Measurements from ENCODE around the gene CEP192.
"Not testable (repeated sequence)": the region's sequence is repeated elsewhere in the genome, so short reads cannot be mapped to it uniquely, and the experiment has no call there.

Gene CEP192, protein sequence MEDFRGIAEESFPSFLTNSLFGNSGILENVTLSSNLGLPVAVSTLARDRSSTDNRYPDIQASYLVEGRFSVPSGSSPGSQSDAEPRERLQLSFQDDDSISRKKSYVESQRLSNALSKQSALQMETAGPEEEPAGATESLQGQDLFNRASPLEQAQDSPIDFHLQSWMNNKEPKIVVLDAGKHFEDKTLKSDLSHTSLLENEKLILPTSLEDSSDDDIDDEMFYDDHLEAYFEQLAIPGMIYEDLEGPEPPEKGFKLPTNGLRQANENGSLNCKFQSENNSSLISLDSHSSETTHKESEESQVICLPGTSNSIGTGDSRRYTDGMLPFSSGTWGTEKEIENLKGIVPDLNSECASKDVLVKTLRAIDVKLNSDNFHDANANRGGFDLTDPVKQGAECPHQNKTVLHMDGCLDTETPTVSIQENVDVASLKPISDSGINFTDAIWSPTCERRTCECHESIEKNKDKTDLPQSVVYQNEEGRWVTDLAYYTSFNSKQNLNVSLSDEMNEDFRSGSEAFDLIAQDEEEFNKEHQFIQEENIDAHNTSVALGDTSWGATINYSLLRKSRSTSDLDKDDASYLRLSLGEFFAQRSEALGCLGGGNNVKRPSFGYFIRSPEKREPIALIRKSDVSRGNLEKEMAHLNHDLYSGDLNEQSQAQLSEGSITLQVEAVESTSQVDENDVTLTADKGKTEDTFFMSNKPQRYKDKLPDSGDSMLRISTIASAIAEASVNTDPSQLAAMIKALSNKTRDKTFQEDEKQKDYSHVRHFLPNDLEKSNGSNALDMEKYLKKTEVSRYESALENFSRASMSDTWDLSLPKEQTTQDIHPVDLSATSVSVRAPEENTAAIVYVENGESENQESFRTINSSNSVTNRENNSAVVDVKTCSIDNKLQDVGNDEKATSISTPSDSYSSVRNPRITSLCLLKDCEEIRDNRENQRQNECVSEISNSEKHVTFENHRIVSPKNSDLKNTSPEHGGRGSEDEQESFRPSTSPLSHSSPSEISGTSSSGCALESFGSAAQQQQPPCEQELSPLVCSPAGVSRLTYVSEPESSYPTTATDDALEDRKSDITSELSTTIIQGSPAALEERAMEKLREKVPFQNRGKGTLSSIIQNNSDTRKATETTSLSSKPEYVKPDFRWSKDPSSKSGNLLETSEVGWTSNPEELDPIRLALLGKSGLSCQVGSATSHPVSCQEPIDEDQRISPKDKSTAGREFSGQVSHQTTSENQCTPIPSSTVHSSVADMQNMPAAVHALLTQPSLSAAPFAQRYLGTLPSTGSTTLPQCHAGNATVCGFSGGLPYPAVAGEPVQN (N-terminal part only)

DNA sequence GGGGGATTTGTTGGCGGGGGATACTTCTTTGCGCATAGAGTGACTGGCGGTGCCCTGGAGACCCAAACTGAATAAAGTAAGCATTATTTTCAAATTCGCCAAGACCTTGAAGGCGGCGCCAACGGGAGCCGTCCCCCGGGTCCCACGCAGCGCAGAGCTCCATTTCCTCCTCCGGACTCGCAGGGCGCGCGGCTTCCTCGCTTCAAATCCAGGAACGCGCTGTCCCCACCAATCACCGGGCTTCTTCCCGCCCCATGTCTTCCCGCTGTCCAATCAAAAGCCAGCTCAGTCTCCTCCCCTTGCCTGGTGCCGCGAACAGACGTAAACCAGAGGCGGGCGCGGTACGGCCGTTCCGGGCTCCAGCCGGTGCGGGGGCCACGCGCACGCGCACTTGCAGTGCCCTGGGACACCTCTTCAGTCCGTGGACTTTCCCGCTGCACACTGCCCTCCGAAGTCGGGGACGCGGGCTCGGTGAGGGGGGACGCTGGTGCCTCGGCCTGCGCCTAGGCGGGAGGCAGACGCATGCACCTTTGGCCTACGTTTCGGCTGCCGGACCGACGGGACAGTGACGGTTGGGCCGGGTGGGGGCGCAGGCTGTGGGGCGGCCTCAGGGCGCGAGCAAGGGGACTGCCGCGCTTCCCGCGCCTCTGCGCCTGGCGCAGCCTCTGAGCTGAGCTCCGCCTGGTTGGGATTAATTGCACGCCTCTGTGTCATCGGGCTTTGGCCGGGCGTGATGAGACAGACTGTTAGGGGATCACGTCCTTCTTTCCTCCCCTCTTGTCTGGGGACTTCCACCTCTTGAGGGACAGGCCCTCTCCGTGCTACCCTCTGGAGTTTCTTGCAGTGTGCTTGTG is at the start of gene CEP192:
CEP192 (plus strand) TSS at position 396 of the 854 bp plus-strand sequence. CDS start 8,063 bp downstream, outside the sequence.
- peak; percentile 90 to 94 (median 93) for DNase-seq (ENCODE audit: low read depth in 3 of 3, low spot score in 1 of 3)

GRCh38 chr18:12943215-12943614 is 47.9 kb upstream of the CEP192 start:
- DNase-seq (ENCODE audit: low read depth in 3 of 3, low spot score in 1 of 3) = no peak

DNA sequence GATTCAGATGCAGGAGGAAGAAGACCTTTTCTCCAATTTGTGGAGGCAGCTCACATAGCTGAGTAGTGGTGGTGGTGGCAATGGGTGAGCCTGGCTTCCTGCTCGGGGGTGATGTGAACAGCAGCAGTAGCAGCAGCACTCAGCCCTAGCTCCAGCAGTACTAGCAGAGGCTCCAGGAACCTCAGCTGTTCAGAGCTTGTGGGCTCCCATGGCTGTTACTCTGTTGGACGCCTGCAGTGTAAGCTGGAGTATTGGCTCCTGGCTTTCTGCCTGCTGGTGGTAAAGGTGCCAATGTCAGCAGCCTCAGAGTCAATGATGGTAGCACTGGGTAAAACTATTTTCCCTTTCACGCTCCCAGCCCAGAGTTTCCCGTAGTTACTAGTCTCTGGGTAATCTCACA is 46.5 kb upstream of the CEP192 start:
- DNase-seq (ENCODE audit: low read depth in 3 of 3, low spot score in 1 of 3) = no peak

DNA sequence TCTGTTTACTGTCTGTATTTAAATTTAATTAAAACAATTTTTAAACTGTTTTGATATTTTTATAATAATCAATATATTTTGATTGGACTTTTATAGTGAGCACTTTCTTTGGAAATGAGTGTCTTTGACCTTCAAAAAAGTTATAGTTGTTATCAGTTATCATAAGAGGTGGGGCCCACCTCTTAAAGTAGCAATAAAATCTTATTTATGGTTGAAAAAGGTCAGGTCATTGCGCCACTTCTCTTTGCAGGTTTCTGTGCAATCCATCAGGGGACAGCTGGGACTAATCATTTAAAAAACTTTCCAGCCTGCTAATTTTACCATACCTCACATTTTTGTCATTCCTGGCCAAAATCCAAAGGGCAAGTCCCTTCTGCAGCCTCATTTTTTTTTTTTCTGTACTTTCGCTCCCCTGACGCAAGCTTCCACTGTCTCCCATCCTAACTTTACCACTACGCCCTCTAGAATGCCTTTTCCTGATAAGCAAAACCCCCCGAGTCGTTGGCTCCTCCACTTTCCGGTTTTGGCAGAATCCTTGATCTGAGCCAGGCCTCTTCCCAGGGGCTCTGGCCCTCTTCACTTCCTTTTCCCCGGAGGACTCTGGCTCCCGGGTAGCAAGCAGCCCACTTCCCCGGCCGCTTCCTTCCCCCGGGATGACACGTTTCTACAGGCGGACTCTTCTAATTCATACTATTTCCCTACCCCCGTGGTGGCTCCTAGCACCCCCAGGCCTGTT is 44.4 kb upstream of the CEP192 start:
- DNase-seq (ENCODE audit: low read depth in 3 of 3, low spot score in 1 of 3) = no peak

GRCh38 chr18:12947285-12948049 is 43.7 kb upstream of the CEP192 start, which contains the start of gene SEH1L:
Gene SEH1L, plus strand, starts transcription at chr18:12948011. Its CDS starts 111 bp downstream, at chr18:12948122.
- DNase-seq (ENCODE audit: low read depth in 3 of 3, low spot score in 1 of 3) = peak; percentile 98 to 99 (median 99)

- DNase-seq (ENCODE audit: low read depth in 3 of 3, low spot score in 1 of 3) = peak; percentile 96 to 97 (median 96)
These were observed 42.9 kb upstream of the CEP192 start for GRCh38 chr18:12948050-12948804.

GRCh38 chr18:12958478-12958877 is 32.7 kb upstream of the CEP192 start:
- no peak for DNase-seq (ENCODE audit: low read depth in 3 of 3, low spot score in 1 of 3)

DNA sequence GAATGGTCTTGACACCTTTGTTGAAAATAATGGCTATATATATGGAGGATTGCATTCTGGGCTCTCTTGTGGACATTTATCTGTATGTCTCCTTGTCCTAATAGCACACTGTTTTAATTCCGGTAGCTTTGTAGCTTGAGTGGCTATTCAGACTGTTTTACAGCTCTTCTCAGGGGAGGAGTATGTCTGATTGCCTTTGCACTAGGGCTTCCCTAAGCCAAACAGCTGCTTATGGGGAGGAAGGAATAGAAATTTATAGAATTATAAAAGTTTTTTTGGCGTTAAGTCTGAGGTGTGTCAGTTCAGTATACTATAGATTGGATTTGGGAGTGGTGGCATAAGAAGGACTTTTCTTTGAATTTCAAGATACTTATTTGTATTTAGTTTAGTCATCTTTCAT is 30.8 kb upstream of the CEP192 start:
- no peak for DNase-seq (ENCODE audit: low read depth in 3 of 3, low spot score in 1 of 3)

DNA sequence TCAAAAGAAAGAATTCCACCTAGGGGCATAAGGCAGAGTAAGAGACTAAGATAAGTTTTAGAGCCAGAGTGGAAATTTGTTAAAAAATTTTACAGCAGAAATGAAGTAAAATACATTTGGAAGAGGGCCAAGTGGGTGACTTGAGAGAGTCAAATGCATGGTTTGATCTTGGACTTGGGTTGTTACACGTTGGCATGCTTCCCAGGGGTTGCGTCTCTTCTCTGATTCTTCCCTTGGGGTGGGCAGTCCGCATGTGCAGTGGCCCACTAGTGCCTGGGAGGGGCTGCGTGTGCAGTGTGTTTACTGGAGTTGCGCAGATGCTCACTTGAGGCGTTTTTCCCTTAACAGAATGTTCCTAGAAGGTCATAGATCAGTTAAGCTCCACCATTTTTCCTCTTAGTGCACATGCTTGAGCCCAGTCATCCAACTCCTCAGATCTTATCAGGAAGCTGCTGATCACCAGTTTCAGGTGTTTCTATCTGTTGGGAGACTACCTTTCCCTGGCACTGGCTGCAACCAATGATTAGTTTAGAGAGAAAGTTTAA is 30.2 kb upstream of the CEP192 start:
- no peak for DNase-seq (ENCODE audit: low read depth in 3 of 3, low spot score in 1 of 3)

DNA sequence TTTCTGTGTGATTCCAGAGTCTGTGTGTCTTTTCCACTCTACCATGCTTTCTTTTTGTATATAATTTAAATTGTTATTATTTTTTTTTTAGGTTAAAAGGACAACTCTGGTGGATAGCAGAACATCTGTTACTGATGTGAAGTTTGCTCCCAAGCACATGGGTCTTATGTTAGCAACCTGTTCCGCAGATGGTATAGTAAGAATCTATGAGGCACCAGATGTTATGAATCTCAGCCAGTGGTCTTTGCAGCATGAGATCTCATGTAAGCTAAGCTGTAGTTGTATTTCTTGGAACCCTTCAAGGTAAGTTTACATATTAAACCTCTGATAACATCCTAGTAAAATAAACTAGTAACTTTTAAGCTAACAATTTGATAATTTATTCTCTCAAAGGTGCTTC is 28.1 kb upstream of the CEP192 start:
- DNase-seq (ENCODE audit: low read depth in 3 of 3, low spot score in 1 of 3) = no peak

GRCh38 chr18:12968115-12968514 is 23.0 kb upstream of the CEP192 start:
- no peak for DNase-seq (ENCODE audit: low read depth in 3 of 3, low spot score in 1 of 3)

DNA sequence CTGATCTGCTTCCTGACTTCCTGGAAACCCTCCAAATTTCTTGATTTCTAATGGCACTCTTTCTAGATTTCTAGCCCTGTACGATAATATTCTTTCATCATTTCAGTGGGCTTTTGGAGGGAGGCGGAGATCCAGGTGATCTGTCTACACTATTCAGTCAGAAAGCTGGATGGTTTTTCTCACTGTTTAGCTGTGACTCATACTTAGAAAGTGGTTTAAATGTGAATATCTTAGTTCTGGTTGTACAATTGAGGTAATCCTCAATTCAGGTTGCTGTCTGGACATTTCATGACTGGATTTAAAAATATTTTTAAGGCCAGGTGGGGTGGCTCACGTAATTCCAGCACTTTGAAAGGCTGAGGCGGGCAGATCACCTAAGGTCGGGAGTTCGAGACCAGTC is 22.5 kb upstream of the CEP192 start:
- no peak for DNase-seq (ENCODE audit: low read depth in 3 of 3, low spot score in 1 of 3)

GRCh38 chr18:12973562-12974213 is 17.5 kb upstream of the CEP192 start:
- DNase-seq (ENCODE audit: low read depth in 3 of 3, low spot score in 1 of 3) = no peak

DNA sequence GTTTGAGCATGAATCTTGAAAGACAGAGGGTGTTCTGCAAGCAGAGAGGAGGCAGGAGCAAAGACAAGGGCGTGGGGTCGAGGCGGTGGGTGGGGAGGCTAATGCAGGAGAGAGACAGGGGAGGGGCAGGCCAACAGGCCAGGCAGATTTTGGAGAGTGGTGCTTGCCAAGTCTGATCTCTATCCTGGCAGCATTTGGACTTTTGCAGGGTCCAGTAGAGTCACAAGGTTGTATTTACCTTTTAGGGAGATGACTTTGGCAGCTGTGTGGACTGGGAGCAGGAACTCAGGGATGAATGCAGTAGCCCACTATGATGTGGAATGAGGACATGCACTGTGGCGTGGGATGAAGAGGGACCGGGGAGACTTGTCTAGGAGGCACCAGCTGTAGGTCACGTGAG is 15.7 kb upstream of the CEP192 start:
- DNase-seq (ENCODE audit: low read depth in 3 of 3, low spot score in 1 of 3) = no peak

DNA sequence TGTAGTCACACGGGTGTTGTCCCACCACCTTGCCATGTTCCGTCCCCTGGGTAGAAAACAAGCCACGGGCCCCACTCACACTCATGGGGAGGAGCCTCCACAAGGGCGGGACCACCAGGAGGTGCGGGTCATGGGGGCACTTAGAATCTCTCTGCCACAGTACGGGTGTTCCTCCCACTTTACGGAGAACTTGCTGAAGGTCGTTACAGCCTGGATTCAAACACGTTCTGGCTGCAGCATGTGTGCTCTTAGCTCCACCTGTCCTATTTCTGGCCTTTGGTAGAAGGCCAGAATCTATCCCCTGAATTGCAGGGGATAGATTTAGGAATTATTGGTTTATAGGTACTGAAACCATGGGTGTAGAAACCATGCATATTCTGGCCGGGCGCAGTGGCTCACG is 14.9 kb upstream of the CEP192 start:
- DNase-seq (ENCODE audit: low read depth in 3 of 3, low spot score in 1 of 3) = no peak

- not testable (repeated sequence) for DNase-seq (ENCODE audit: low read depth in 3 of 3, low spot score in 1 of 3)
These were observed 11.1 kb upstream of the CEP192 start for GRCh38 chr18:12980065-12980464.

Data from stimulated activated CD4-positive, alpha-beta T cell treated with anti-CD3 and anti-CD28 coated beads, TNF-alpha, amount 100 ng/mL, for 1 hour (primary cell).